SK-N-SH (cell line): ENCODE data around the gene TLX2. TPM values are rescaled to one million over a fixed set of nuclear protein-coding genes. Genes with fewer than 3 reads are reported as not detected.

Source experiments
- CTCF ChIA-PET: fragments of 300-600, 350-600 bp; formaldehyde crosslinking; extraction: SDS; loops from one replicate; lab custom pipeline; 2021; lab: Yijun Ruan, JAX
- POLR2A ChIA-PET: fragments of 350-600 bp; sonication (Branson Sonifier 250); formaldehyde crosslinking; extraction: SDS; loops from one replicate; lab custom pipeline; 2020; ENCODE audit warnings: antibody characterized with exemption, inconsistent platforms; lab: Yijun Ruan, JAX
- DNase-seq: peaks from one replicate; pipeline ENCODE4 v3.0.0; 2012
- H2AFZ ChIP-seq: fragments of 200-600 bp; sonication (generic); 2 replicates; pipeline ENCODE4 v1.8.1; 2016; ENCODE audit warnings: antibody characterized with exemption, mild to moderate bottlenecking, low read depth
- H3F3A ChIP-seq: fragments of 200-600 bp; sonication (generic); replicated peaks from 2 replicates; pipeline ENCODE3; 2016; ENCODE audit warnings: antibody characterized with exemption, mild to moderate bottlenecking; ENCODE audit not compliant: insufficient read depth
- H3K27ac ChIP-seq, 2 experiments: fragments of 200-500 bp in 1 of 2; fragments of 200-600 bp in 1 of 2; sonication (Bioruptor generic) in 1 of 2; sonication (generic), shearing (Covaris generic) in 1 of 2; 2 replicates each; pipeline versions ENCODE4 v1.5.1 to v1.6.1; 2014 to 2016; ENCODE audit warnings: low read depth in 2 of 2, inconsistent platforms in 1 of 2, low read length in 1 of 2, mild to moderate bottlenecking in 1 of 2, mixed read lengths in 1 of 2
- H3K27me3 ChIP-seq: fragments of 200-600 bp; sonication (generic), shearing (Covaris generic); 2 replicates; pipeline ENCODE4 v1.6.1; 2016; ENCODE audit warnings: mixed run types; ENCODE audit not compliant: insufficient read depth
- H3K36me3 ChIP-seq, 2 experiments: fragments of 200-500 bp in 1 of 2; fragments of 200-600 bp in 1 of 2; sonication (Bioruptor generic) in 1 of 2; sonication (generic) in 1 of 2; replicated peaks in 1 of 2; 2 replicates each; pipeline versions ENCODE3 to v1.5.1; 2014 to 2016; ENCODE audit warnings: low read length in 1 of 2, mild to moderate bottlenecking in 1 of 2; ENCODE audit not compliant: insufficient read depth in 2 of 2, control insufficient read depth in 1 of 2
- H3K4me1 ChIP-seq, 2 experiments: fragments of 200-500 bp in 1 of 2; fragments of 200-600 bp in 1 of 2; sonication (Bioruptor generic) in 1 of 2; sonication (generic), shearing (Covaris generic) in 1 of 2; 2 replicates each; pipeline versions ENCODE4 v1.5.1 to v1.6.1; 2014 to 2016; ENCODE audit warnings: low read depth in 1 of 2, low read length in 1 of 2, mixed run types in 1 of 2; ENCODE audit not compliant: insufficient read depth in 2 of 2, control insufficient read depth in 1 of 2
- H3K4me2 ChIP-seq: fragments of 200-600 bp; sonication (generic), shearing (Covaris generic); 2 replicates; pipeline ENCODE4 v1.6.1; 2017; ENCODE audit warnings: mixed run types
- H3K4me3 ChIP-seq, 2 experiments: fragments of 200-500 bp in 1 of 2; fragments of 200-600 bp in 1 of 2; sonication (Bioruptor generic) in 1 of 2; sonication (generic), shearing (Covaris generic) in 1 of 2; 2 replicates each; pipeline versions ENCODE4 v1.5.1 to v1.8.1; 2014 to 2016; ENCODE audit warnings: low read depth in 2 of 2, inconsistent platforms in 1 of 2, low read length in 1 of 2, mild to moderate bottlenecking in 1 of 2, mixed read lengths in 1 of 2, moderate library complexity in 1 of 2
- H3K79me2 ChIP-seq: fragments of 200-600 bp; sonication (generic); 2 replicates; pipeline ENCODE4 v1.8.1; 2017; ENCODE audit warnings: mild to moderate bottlenecking; ENCODE audit not compliant: insufficient read depth
- H3K9ac ChIP-seq: fragments of 200-600 bp; sonication (generic); 2 replicates; pipeline ENCODE4 v1.6.1; 2017; ENCODE audit warnings: mixed run types
- H3K9me2 ChIP-seq: fragments of 200-600 bp; sonication (generic); 2 replicates; pipeline ENCODE4 v1.6.1; 2017; ENCODE audit warnings: mixed run types
- H3K9me3 ChIP-seq: fragments of 200-600 bp; sonication (generic); 2 replicates; pipeline ENCODE4 v1.6.1; 2017; ENCODE audit warnings: mixed run types, mild to moderate bottlenecking, moderate library complexity
- H4K20me1 ChIP-seq: fragments of 200-600 bp; sonication (generic); 2 replicates; pipeline ENCODE4 v1.6.1; 2017; ENCODE audit warnings: mild to moderate bottlenecking, mixed run types; ENCODE audit not compliant: insufficient read depth
- CHD2 ChIP-seq: fragments of 150-350 bp; IDR thresholded peaks from 2 replicates; pipeline ENCODE4 v1.6.1; 2018; ENCODE audit warnings: low read length; ENCODE audit not compliant: partially characterized antibody
- FOSL2 ChIP-seq: IDR thresholded peaks from 2 replicates; pipeline ENCODE4 v1.4.0; 2012; ENCODE audit warnings: low read depth, mild to moderate bottlenecking, moderate library complexity, borderline replicate concordance
- FOXJ3 ChIP-seq: sonication (generic); formaldehyde crosslinking; IDR thresholded peaks from 2 replicates; pipeline ENCODE4 v1.5.1; 2020; ENCODE audit warnings: mild to moderate bottlenecking, missing genetic modification reagents
- FOXM1 ChIP-seq: IDR thresholded peaks from 2 replicates; pipeline ENCODE4 v1.4.0; 2012; ENCODE audit warnings: low read depth, mild to moderate bottlenecking
- GABPA ChIP-seq: IDR thresholded peaks from 2 replicates; pipeline ENCODE4 v1.4.0; 2012; ENCODE audit warnings: low read depth, mild to moderate bottlenecking
- MXI1 ChIP-seq: IDR thresholded peaks from 2 replicates; pipeline ENCODE4 v1.6.1; 2012; ENCODE audit warnings: mild to moderate bottlenecking, low read depth, low read length, improper control_type of control experiment
- NRF1 ChIP-seq: IDR thresholded peaks from 2 replicates; pipeline ENCODE4 v1.6.1; 2012; ENCODE audit warnings: low read depth, mild to moderate bottlenecking, low read length
- RAD21 ChIP-seq: IDR thresholded peaks from 2 replicates; pipeline ENCODE4 v1.6.1; 2012; ENCODE audit warnings: mild to moderate bottlenecking, low read length
- SMC3 ChIP-seq: IDR thresholded peaks from 2 replicates; pipeline ENCODE4 v1.6.1; 2012; ENCODE audit warnings: low read depth, low read length, improper control_type of control experiment
- TCF12 ChIP-seq: IDR thresholded peaks from 2 replicates; pipeline ENCODE4 v1.4.0; 2012
- WGBS: methylation state at CpG from one replicate; pipeline ENCODE4 v1.1.6; 2017; ENCODE audit warnings: low lambda C conversion rate; 5-methylcytosine and 5-hydroxymethylcytosine counted together
- polyA plus RNA-seq, 3 experiments: library from polyadenylated mRNA; depleted of rRNA; stranded (reverse); fragments of >200 nt; gene quantifications; 2 replicates each; pipeline ENCODE4 v1.2.3, GENCODE V29; 2012
- TF ChIP-seq, protein P1 (sequence below): IDR thresholded peaks from 2 replicates; pipeline ENCODE4 v1.4.0; 2012; ENCODE audit warnings: low read depth, borderline replicate concordance
- TF ChIP-seq, protein P2 (sequence below): fragments of 150-350 bp; IDR thresholded peaks from 2 replicates; pipeline ENCODE4 v1.6.1; 2016; ENCODE audit warnings: mild to moderate bottlenecking, low read depth, low read length
- TF ChIP-seq, protein P3 (sequence below): IDR thresholded peaks from 2 replicates; pipeline ENCODE4; 2012

TLX2 gene
- polyA plus RNA-seq, 1 of the 3 experiments (the other 2 are of a cell fraction) = 24.5 TPM

DNA sequence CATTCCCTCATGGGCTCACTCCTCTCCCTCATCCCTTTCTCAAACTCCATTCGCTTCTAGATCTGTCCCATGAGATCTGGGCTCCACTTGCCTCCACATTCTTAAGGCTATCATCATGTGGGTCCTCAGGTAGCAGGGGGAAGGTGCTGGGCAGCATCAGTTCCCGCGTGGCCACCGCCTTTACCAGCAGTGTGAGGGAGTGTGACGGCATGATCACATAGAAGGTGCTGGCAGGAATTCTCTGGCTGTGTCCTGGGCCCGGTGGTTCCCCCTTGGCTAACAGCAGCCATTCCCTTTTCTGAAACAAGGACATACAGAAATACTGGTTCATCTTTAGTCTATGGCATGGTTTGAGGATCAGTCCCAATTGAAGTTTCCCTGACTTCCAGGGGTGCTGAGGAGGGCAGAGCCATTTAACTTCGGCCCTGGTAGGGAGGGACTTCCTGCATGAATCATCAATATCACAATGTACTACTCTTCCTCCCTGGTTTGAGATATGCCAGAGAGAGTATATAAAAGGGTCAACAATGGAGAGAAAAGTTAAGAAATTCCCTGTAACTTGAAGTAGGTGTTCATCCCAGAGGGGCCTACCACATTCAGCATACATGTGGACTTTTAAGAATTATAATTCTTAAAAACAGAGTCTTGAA, 48.0 kb downstream of the TLX2 start:
- H3K36me3 ChIP-seq = peaks cover 0 to 5% of the 10 kb centered on the region in 2 experiments
- H3K4me2 ChIP-seq = peak overlapping the region; percentile 44; the same call in 1 of the 2 replicates
- H2AFZ ChIP-seq = peak overlapping the region; percentile 62; the same call in 1 of the 2 replicates
- no peaks in the 10 kb centered on the region for H3K27me3 ChIP-seq
- peaks cover 29% of the 10 kb centered on the region for H3F3A ChIP-seq
- H3K9ac ChIP-seq = no peak overlapping the region
- TF ChIP-seq FOXJ3 (CRISPR knock-in tag) (no peak), GABPA (0 out of 2 replicates have a peak, but pooled peaks have one; percentile 12), SMC3 (no peak)
- no peak overlapping the region for H3K4me3 ChIP-seq
- 78% methylated on average over 7 of the region's 7 CpGs for WGBS
- H3K79me2 ChIP-seq = no peaks in the 10 kb centered on the region
- POLR2A ChIA-PET = no interaction called here
- H4K20me1 ChIP-seq = no peaks in the 10 kb centered on the region
- no peak overlapping the region for H3K27ac ChIP-seq
- DNase-seq = no peak
- H3K4me1 ChIP-seq = peaks cover 4 to 11% of the 10 kb centered on the region in 2 experiments; a peak in 3 of 4 replicates
- H3K9me3 ChIP-seq = no peaks in the 10 kb centered on the region
- CTCF ChIA-PET = no interaction called here
- no peaks in the 10 kb centered on the region for H3K9me2 ChIP-seq

- POLR2A ChIA-PET = no interaction called here
- CTCF ChIA-PET = interaction anchor here (0.9 to 1.2 kb wide), 2 partner anchors 9 to 73 kb away, joined by 3 to 5 read pairs; no protein-coding TSS in a partner anchor
- TF ChIP-seq RAD21 (no peak), NRF1 (no peak), MXI1 (no peak), FOXM1 (no peak), TCF12 (no peak; the same call in 1 of the 2 replicates), CHD2 (no peak), FOSL2 (no peak; the same call in 1 of the 2 replicates)
- TF ChIP-seq, protein P1, sequence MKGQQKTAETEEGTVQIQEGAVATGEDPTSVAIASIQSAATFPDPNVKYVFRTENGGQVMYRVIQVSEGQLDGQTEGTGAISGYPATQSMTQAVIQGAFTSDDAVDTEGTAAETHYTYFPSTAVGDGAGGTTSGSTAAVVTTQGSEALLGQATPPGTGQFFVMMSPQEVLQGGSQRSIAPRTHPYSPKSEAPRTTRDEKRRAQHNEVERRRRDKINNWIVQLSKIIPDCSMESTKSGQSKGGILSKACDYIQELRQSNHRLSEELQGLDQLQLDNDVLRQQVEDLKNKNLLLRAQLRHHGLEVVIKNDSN = no peak
- TF ChIP-seq, protein P2, sequence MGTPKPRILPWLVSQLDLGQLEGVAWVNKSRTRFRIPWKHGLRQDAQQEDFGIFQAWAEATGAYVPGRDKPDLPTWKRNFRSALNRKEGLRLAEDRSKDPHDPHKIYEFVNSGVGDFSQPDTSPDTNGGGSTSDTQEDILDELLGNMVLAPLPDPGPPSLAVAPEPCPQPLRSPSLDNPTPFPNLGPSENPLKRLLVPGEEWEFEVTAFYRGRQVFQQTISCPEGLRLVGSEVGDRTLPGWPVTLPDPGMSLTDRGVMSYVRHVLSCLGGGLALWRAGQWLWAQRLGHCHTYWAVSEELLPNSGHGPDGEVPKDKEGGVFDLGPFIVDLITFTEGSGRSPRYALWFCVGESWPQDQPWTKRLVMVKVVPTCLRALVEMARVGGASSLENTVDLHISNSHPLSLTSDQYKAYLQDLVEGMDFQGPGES = no peak
- TF ChIP-seq, protein P3, sequence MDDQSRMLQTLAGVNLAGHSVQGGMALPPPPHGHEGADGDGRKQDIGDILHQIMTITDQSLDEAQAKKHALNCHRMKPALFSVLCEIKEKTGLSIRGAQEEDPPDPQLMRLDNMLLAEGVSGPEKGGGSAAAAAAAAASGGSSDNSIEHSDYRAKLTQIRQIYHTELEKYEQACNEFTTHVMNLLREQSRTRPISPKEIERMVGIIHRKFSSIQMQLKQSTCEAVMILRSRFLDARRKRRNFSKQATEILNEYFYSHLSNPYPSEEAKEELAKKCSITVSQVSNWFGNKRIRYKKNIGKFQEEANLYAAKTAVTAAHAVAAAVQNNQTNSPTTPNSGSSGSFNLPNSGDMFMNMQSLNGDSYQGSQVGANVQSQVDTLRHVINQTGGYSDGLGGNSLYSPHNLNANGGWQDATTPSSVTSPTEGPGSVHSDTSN = no peak
- no peaks in the 10 kb centered on the region for H3K27me3 ChIP-seq
- H4K20me1 ChIP-seq = no peaks in the 10 kb centered on the region
- H3K36me3 ChIP-seq = no peaks in the 10 kb centered on the region
- no peaks in the 10 kb centered on the region for H3K79me2 ChIP-seq
- peaks cover 7 to 27% of the 10 kb centered on the region in 2 experiments; a peak in 3 of 4 replicates for H3K4me1 ChIP-seq
- DNase-seq = no peak
- no peak overlapping the region for H2AFZ ChIP-seq
- H3K9ac ChIP-seq = no peak overlapping the region
- peaks cover 39% of the 10 kb centered on the region for H3F3A ChIP-seq
- no peaks in the 10 kb centered on the region for H3K9me2 ChIP-seq
- H3K9me3 ChIP-seq = no peaks in the 10 kb centered on the region
- no peak overlapping the region for H3K4me3 ChIP-seq
- 56% methylated on average over 5 of the region's 5 CpGs for WGBS
- H3K4me2 ChIP-seq = no peak overlapping the region; the same call in 1 of the 2 replicates
- peak overlapping the region in 1 of 2 experiments; percentile 93; a peak in 2 of 4 replicates for H3K27ac ChIP-seq
Observed at GRCh38 chr2:74564222-74564621, 50.0 kb downstream of the TLX2 start.
